B cell (primary cell): ENCODE data around the gene GMFB. TPM values are rescaled to one million over a fixed set of nuclear protein-coding genes. Genes with fewer than 3 reads are reported as not detected.

Experiments used
- ATAC-seq: fragments of 200-7000 bp; cut with Tn5 transposase; one replicate; pipeline ENCODE4 v1.10.0; 2021; ENCODE audit warnings: low read depth, mild to moderate bottlenecking, moderate number of reproducible peaks, moderate library complexity
- CTCF ChIA-PET: fragments of 350-600 bp; sonication (Branson Sonifier 250); formaldehyde crosslinking; loops from one replicate; lab custom pipeline; 2021; ENCODE audit warnings: antibody characterized with exemption, inconsistent platforms; lab: Charles Lee
- POLR2A ChIA-PET: fragments of 350-600 bp; sonication (Branson Sonifier 250); formaldehyde crosslinking; loops from one replicate; lab custom pipeline; 2021; ENCODE audit warnings: antibody characterized with exemption; lab: Charles Lee
- DNase-seq: peaks from one replicate; pipeline ENCODE4 v3.0.0; 2013
- H2AFZ ChIP-seq: 2 replicates; pipeline ENCODE4 v1.6.1; 2012; ENCODE audit warnings: mild to moderate bottlenecking, low read depth, low read length; ENCODE audit not compliant: insufficient read depth, poor library complexity, severe bottlenecking
- H3K27ac ChIP-seq, 2 donors: 1 replicate in 1 of 2; 2 replicates in 1 of 2; pipeline ENCODE4 v1.5.1; 2012 to 2013; ENCODE audit warnings: low read length in 2 of 2, mild to moderate bottlenecking in 2 of 2, moderate library complexity in 1 of 2
- H3K27me3 ChIP-seq, 4 experiments: fragments of 200-600 bp in 1 of 4; sonication (generic) in 1 of 4; replicated peaks in 1 of 4; 1 replicate in 2 of 4; 2 replicates in 2 of 4; pipeline versions ENCODE4 v1.6.1 to v1.7.0; 2013 to 2016; ENCODE audit warnings: low read length in 3 of 4, mild to moderate bottlenecking in 2 of 4, mixed read lengths in 1 of 4, moderate library complexity in 1 of 4; ENCODE audit not compliant: insufficient read depth in 4 of 4, control insufficient read depth in 3 of 4; ENCODE audit errors: control extremely low read depth in 1 of 4
- H3K36me3 ChIP-seq, 2 experiments: replicated peaks in 1 of 2; 1 replicate in 1 of 2; 2 replicates in 1 of 2; pipeline versions ENCODE4 v1.6.1 to v1.7.1; 2013; ENCODE audit warnings: low read length in 1 of 2; ENCODE audit not compliant: insufficient read depth in 2 of 2, control insufficient read depth in 1 of 2; ENCODE audit errors: control extremely low read depth in 1 of 2, extremely low read depth in 1 of 2
- H3K4me1 ChIP-seq, 2 donors: fragments of 200-600 bp in 1 of 2; sonication (generic) in 1 of 2; 1 replicate in 1 of 2; 2 replicates in 1 of 2; pipeline versions ENCODE4 v1.5.1 to v1.6.1; 2013 to 2017; ENCODE audit warnings: low read length in 2 of 2; ENCODE audit not compliant: control insufficient read depth in 2 of 2, insufficient read depth in 2 of 2
- H3K4me2 ChIP-seq: replicated peaks from 2 replicates; pipeline ENCODE3; 2012; ENCODE audit warnings: mild to moderate bottlenecking, low read depth, low read length; ENCODE audit not compliant: poor library complexity, severe bottlenecking
- H3K4me3 ChIP-seq, 5 experiments: fragments of 200-600 bp in 1 of 5; sonication (generic) in 1 of 5; 1 replicate in 3 of 5; 2 replicates in 2 of 5; pipeline versions ENCODE4 v1.5.1 to v1.7.0; 2011 to 2016; ENCODE audit warnings: low read length in 4 of 5, mild to moderate bottlenecking in 4 of 5, low read depth in 2 of 5, control low read depth in 1 of 5, moderate library complexity in 1 of 5; ENCODE audit not compliant: insufficient read depth in 1 of 5; ENCODE audit errors: control extremely low read depth in 1 of 5, extremely low read depth in 1 of 5
- H3K79me2 ChIP-seq: fragments of 200-600 bp; sonication (generic); one replicate; pipeline ENCODE4 v1.6.0; 2016; ENCODE audit warnings: low read length; ENCODE audit not compliant: control insufficient read depth, insufficient read depth
- H3K9ac ChIP-seq: fragments of 200-600 bp; sonication (generic); 2 replicates; pipeline ENCODE4 v1.6.1; 2017; ENCODE audit warnings: mild to moderate bottlenecking, low read length, moderate library complexity
- H3K9me3 ChIP-seq, 3 donors: one replicate each; pipeline versions ENCODE4 v1.6.1 to v1.7.1; 2013; ENCODE audit warnings: low read length in 2 of 3; ENCODE audit not compliant: control insufficient read depth in 2 of 3, insufficient read depth in 1 of 3; ENCODE audit errors: control extremely low read depth in 1 of 3
- H4K20me1 ChIP-seq: 2 replicates; pipeline ENCODE4 v1.6.0; 2012; ENCODE audit warnings: mild to moderate bottlenecking, low read length; ENCODE audit not compliant: insufficient read depth, control insufficient read depth, poor library complexity, severe bottlenecking
- H3K27ac Mint-ChIP-seq: one replicate; pipeline ENCODE4 v1.8.0; 2021; ENCODE audit warnings: mixed read lengths
- H3K27me3 Mint-ChIP-seq: one replicate; pipeline ENCODE4 v1.8.0; 2021; ENCODE audit warnings: mixed read lengths
- H3K4me1 Mint-ChIP-seq: one replicate; pipeline ENCODE4 v1.8.0; 2021; ENCODE audit warnings: mixed read lengths
- H3K4me3 Mint-ChIP-seq: one replicate; pipeline ENCODE4 v1.8.0; 2021; ENCODE audit warnings: mixed read lengths
- H3K9me3 Mint-ChIP-seq: one replicate; pipeline ENCODE4 v1.8.0; 2022; ENCODE audit warnings: mixed read lengths; ENCODE audit not compliant: insufficient read depth
- CTCF ChIP-seq: fragments of 200-600 bp; IDR thresholded peaks from one replicate; pipeline ENCODE4 v1.8.0; 2022; ENCODE audit warnings: antibody characterized with exemption, mild to moderate bottlenecking
- EZH2 ChIP-seq: IDR thresholded peaks from 2 replicates; pipeline ENCODE4 v1.6.1; 2012; ENCODE audit warnings: borderline replicate concordance, low read depth, mild to moderate bottlenecking, moderate library complexity, low read length; ENCODE audit not compliant: insufficient read depth, poor library complexity, severe bottlenecking
- WGBS: methylation state at CpG from one replicate; pipeline ENCODE4 v1.1.5; 2013; ENCODE audit warnings: missing lambda C conversion rate; ENCODE audit not compliant: insufficient coverage; 5-methylcytosine and 5-hydroxymethylcytosine counted together
- intact Hi-C: fragments of 100-400 bp; cut with micrococcal nuclease; formaldehyde crosslinking; loops from one replicate; pipeline ENCODE4 v1.10.0; 2022
- polyA plus RNA-seq: library from polyadenylated mRNA; depleted of rRNA; stranded (reverse); fragments of >200 nt; gene quantifications from 2 replicates; pipeline ENCODE4 v1.2.3, GENCODE V29; 2012
- total RNA-seq, 2 donors: library from RNA; stranded (reverse); fragments of 120-200 nt in 1 of 2; gene quantifications; 1 replicate in 1 of 2; 2 replicates in 1 of 2; pipeline versions ENCODE4 v1.2.3 to v1.2.4, GENCODE V29; 2013 to 2022

GMFB gene
- total and polyA plus RNA-seq, 2 donors (not counting 1 experiment from before 2014, with no cell fraction given) = 13.6 to 49.8 TPM

- Histone ChIP-seq H3K4me1 (no peaks in the 10 kb centered on the region), H3K4me2 (no peak overlapping the region), H3K36me3 (peaks cover 0 to 7% of the 10 kb centered on the region in 2 experiments), H3K9me3 (no peaks in the 10 kb centered on the region), H3K4me3 (no peak overlapping the region), H2AFZ (no peak overlapping the region), H3K79me2 (no peaks in the 10 kb centered on the region), H3K27ac (no peak overlapping the region), H3K27me3 (no peaks in the 10 kb centered on the region), H4K20me1 (no peaks in the 10 kb centered on the region), H3K9ac (no peak overlapping the region)
- ATAC-seq = no peak
- H3K4me3 Mint-ChIP-seq = no peak overlapping the region
- intact Hi-C loops = no loop called here
- H3K4me1 Mint-ChIP-seq = no peaks in the 10 kb centered on the region
- 83% methylated on average over 1 of the region's 3 CpGs for WGBS
- H3K9me3 Mint-ChIP-seq = no peaks in the 10 kb centered on the region
- DNase-seq = no peak
- H3K27ac Mint-ChIP-seq = no peak overlapping the region
- H3K27me3 Mint-ChIP-seq = no peaks in the 10 kb centered on the region
- TF ChIP-seq CTCF = no peak
- TF ChIP-seq EZH2 = no peak
- POLR2A ChIA-PET = no interaction called here
- CTCF ChIA-PET = no interaction called here
These were observed 49.3 kb upstream of the GMFB start for GRCh38 chr14:54538055-54538454.

GRCh38 chr14:54537651-54538050 lies 48.9 kb upstream of the GMFB start:
- H4K20me1 ChIP-seq = no peaks in the 10 kb centered on the region
- Mint-ChIP-seq H3K9me3 (no peaks in the 10 kb centered on the region), H3K27me3 (no peaks in the 10 kb centered on the region), H3K4me1 (peaks cover 3% of the 10 kb centered on the region), H3K27ac (no peak overlapping the region), H3K4me3 (no peak overlapping the region)
- H3K4me3 ChIP-seq = no peak overlapping the region
- WGBS = no CpG with 5 or more reads among the region's 2 CpGs
- no peak for ATAC-seq
- H3K4me1 ChIP-seq = peaks cover 0 to 3% of the 10 kb centered on the region in 2 donors
- ChIA-PET CTCF (no interaction called here), POLR2A (no interaction called here)
- no peak for DNase-seq
- no peak overlapping the region for H3K9ac ChIP-seq
- TF ChIP-seq CTCF (no peak), EZH2 (no peak)
- intact Hi-C loops = no loop called here
- no peak overlapping the region for H3K27ac ChIP-seq
- H3K36me3 ChIP-seq = peaks cover 0 to 7% of the 10 kb centered on the region in 2 experiments
- no peaks in the 10 kb centered on the region for H3K79me2 ChIP-seq
- H3K9me3 ChIP-seq = no peaks in the 10 kb centered on the region
- no peaks in the 10 kb centered on the region for H3K27me3 ChIP-seq
- H2AFZ ChIP-seq = no peak overlapping the region
- no peak overlapping the region for H3K4me2 ChIP-seq
